Non-pigmented ciliary epithelial cell (primary cell): ENCODE results near the gene LRP2.

Experiments
- DNase-seq: peaks from one replicate; pipeline ENCODE4 v3.0.0-alpha.2; 2010; ENCODE audit warnings: low read depth

The LRP2 gene

DNA sequence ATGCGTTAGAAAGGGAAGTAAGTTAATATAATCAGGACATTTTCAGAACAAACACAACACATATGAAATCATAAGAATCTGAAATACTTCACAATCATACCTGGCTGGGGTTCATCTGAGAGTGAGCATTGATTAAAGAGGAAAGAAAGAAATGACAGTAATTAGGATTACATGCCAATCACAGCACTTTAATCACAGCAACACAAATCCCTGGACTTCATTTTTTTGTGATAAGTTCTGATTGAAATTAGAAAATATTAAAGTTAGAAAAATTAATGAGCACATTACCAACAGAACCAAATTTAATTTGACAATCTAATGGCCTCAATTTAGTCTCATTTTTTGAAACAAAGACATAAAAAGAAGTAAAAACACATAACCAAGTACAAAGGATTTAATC lies 121.9 kb downstream of the LRP2 start:
- no peak for DNase-seq

DNA sequence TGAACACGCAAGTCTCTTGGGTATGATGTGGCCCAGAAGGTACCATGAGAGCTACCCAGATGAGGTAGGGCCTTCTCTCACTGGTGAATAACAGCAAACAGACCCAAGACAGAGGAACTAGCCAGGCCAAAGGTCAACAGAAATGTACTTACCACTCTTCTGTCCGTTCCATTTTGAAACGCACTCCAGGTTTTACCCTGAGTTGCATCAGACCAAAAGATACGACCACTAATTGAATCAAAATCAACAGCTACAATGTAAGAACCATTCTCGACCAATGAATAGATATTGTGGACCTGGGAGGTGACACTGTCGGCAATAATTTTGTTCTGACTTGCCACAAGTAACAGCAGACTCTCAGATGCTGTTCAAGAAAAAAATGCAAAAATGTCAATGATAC lies 124.4 kb downstream of the LRP2 start:
- no peak for DNase-seq

DNA sequence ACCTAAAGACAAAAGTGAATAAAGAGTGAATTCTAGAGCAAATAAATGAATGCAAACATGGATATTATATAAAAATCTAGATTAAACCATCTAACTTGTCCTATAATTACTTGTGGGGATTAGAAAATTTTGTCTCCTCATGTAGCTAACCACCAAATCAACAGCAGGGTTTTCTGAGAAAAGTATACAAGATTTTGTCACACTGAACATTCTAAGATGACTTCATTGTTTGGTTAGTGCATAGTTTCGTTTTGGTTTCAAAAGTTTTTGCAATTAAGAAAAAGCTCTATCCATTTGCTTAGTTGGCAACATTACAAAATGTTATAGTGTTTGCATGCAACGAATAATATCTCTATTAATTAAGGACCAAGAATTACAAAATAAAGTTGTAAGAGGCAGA lies 125.0 kb downstream of the LRP2 start:
- no peak for DNase-seq

DNA sequence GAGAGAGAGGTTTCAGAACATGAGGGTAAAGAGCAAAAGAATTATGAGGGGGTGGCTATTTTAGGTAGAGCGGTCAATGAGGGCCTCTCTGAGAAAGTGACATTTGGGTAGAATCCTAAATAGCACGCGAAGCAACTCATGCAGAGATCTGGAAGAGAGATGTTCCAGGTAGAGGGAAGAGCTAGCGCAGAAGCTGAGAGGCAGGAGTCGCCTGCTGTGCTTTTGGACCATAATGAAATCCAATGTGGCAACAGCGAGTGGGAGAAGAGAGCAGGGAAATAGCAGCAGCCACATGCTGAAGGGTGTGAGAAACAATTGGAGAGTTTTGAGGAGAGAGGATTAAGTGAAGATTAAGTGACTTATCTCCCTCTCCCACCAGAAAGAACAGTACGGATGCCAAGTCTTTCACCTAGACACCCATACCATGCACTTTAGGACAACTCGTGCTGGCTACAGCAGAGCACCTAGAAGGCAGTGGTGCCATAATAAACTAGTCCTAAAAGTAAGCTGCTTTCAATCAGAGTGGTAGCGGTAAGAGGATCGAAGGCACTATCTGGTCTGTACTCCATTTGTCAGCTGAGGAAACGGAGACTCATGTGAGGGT lies 129.7 kb downstream of the LRP2 start:
- no peak for DNase-seq

DNA sequence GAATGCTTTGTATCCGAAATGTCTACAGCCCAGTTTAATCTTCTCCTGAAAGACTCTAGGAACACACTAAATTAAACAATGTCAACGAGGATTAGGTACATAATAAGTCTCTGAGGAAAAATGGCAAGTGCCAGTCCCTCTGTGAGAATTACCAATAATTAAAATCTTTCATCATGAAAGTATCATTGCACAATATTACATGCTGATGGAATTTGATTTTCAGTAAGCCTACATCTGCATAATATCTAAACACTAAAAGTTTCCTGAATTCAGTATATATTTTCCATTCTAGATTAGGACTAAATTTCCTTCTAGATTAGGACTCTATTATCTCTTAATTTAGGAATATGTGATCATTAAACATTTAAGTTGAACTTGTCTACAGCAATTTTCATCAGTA lies 132.1 kb downstream of the LRP2 start:
- DNase-seq, result no peak

DNA sequence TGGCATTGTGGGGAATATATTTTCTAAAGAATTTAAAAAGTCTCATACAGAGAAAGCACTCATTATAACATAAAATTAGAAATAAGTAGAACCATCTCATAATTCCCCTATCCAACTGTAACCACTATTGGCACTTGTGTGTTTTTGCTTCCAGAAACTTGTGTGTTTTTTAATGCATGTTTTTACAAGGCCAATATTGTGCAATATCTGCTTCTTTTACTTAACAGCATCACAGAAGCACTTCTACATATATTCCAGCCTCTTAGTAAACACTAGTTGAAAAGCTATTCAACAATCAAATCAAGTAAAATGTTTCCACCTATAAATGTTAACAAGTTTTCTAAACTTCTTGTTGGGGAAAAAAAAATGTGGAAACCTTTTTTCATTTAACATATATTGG lies 132.7 kb downstream of the LRP2 start:
- DNase-seq, result no peak

DNA sequence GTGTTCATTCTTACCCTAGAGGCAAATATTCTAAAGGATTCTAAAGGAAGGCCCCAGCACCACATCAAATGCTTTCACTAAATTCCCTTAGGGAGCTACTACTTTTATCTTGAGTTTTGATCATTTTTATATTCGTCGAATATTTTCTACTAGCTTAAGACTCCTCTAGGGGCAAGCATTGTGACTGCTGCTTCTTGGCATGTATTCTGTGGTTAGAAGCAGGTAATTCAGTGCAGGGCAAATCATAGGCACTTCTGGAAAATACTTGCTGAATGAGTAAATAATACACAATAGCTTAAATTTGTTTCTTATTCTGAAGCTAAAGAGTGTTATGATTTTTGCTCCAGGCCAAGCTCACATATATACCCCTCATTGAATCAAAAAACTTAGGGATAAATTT lies 136.4 kb downstream of the LRP2 start:
- DNase-seq, result no peak

DNA sequence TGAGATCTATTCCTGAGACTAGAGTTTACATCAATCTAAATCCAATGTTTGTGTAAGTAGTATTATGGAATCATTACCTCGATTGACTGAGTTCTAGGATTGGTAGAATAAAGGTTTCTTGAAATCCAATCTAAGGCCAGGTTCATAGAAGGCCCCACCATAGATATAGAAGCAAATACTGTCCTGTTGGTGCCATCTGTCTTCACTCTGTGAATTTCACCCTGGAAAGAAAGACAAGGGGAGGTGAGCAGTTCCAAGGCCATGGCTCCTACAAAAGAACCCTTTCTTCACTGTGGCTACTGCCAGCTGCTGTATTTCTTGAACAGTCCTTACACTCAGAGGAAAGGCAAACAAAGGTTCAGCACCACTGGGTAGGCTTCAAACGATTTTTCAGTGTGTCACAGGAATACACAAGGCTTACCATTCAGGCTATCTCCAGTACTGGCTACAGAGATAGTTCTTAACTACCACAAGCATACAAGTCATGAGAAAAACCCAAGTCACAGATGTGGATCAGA lies 137.0 kb downstream of the LRP2 start:
- no peak for DNase-seq

DNA sequence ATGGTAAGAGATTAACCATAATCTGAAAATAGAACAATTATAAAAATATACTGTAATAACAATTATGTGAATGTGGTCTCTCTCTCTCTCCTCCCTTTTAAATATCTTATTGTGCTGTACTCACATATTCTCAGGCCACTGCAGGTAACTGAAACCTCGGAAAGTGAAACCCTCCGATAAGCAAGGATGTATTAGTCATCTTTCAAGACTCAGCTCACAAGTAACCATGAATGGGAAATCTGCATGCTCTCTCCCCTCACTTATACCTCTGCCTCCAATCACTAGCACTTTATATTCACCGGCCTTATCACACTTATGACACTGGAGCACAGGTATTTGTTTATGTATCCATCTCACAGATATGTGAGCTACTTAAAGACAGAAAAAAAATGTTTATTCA lies 139.7 kb downstream of the LRP2 start:
- no peak for DNase-seq

DNA sequence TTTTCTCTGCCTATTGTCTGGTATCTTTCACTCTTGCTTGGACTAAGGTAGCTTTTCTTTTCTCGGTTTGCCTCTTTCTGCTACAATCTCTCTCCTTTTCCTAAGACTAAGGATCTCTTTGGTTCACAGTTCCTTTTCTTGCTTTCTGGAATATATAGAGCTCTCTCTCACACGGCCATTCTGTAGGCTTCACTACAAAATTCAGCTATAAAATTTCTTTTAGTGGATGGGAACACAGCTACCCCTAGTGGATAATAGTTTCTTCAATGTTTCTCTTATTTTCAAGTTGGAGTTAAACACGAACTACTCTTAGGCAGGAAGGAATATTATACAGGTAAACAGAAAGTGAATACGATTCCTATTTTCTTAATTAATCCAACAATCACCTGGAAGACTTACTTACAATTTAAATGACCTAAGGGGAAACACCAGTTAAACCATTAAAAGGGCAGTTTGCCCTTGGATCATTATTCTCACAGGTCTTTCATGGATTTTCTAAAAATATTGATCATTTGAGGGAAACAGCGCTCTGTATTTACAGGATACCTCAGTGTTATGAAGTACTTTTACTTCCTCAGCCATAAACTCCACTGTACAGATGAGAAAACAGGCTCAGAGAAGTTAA lies 140.5 kb downstream of the LRP2 start:
- DNase-seq, result no peak

DNA sequence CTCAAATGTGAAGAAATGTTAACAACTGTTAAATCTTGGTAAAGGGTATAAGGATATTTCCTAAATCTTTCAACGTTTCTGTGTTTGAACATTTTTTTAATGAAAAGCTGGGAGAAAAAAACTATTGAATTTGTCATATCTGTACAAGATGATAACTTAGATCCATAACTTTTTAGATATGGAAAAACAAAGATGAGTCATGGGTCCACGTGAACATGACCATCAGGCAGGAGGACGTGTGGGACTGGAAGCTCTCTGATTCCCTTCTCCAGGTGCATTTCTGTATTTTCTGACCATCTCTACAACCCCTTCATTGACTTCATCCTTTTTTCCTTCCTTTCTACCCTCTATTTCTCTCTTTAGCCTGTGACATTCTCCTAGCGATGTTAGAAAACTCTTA lies 151.4 kb downstream of the LRP2 start:
- no peak for DNase-seq

DNA sequence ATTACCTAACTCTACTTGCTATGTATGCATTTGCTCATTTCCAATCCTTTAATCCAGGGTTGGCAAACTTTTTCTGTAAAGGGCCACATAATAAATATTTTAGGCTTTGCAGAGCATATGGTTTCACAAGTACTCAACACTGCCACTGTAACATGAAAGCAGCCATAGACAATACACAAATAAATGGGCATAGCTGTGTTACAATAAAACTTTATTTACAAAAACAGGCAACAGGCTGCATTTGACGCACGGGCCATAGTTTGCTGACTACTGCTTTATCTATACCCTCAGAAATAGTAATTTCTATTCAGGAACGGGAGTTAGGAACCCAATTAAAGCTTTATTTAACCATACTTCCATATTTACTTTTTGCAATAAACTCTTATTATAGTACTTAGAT lies 154.3 kb downstream of the LRP2 start:
- DNase-seq, result no peak

DNA sequence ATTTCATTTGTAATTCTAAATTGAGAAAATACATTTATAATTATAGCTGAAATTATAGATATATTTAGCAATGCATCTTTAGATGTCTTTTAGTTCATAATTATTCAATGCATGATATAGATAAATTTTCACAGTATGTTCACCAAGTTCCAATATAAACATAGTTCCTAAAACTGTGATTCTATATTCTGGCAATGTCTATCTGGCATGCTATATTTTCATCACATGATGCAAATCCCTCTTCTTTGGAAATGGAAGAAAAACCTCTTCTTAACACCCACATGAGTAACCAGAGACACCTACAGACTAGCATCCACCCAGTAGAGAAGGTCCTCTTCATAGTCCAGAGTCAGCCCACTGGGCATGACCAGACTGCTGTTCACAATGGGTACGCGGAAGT lies 157.2 kb downstream of the LRP2 start:
- no peak for DNase-seq

DNA sequence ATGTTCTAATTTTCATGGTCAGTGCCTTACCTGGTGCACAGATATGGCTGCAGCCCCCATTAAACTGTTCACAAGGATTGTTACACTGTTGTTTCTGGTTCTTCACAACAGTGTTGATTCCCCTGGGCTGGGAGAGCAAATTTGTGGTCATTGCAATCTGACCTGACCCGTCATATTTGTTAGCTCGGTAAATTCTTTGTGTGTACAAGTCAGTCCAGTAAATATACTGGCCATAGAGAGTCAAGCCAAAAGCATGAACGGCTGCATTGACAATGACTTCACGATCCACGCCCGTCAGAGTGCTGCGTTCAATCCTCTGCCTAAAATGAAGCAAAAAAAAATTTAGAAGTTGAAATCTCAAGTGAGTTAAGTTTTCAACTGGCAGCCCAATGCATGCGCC lies 158.4 kb downstream of the LRP2 start:
- DNase-seq, result no peak

DNA sequence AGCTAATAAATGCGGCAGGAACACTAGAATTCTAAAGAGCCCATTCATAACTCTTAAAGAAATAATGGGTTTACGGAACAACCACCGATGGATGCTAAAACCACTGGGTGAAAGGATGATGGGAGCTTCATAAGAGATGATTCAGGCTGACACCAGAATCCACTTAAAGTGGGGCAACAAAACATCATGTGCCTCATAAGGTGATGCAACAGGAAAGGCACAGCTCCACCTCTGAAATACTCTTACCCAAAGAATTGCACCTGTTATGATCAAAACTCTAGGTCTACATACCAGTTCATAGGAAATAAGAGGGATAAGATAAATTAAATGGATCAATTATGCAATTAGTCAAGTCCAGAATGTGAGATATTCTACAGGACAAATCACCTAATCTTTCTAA lies 161.6 kb downstream of the LRP2 start:
- DNase-seq, result no peak

DNA sequence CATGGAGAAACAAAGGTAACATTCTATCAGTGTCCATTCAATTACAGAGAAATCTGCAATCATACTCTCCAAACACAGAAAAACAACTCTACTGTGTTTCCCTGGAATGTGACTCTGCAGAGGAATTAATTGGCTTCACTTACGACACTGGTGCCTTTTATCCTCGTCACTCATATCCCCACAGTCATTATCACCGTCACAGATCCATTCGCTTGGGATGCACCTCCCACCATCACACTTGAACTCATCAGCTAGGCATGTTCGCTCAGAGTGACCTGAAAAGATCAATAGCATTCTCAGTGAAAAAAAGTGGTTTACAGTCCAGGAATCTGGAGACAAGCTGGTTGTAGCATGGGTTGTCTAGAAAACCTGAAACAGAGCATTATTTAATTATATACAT lies 168.7 kb downstream of the LRP2 start:
- no peak for DNase-seq

DNA sequence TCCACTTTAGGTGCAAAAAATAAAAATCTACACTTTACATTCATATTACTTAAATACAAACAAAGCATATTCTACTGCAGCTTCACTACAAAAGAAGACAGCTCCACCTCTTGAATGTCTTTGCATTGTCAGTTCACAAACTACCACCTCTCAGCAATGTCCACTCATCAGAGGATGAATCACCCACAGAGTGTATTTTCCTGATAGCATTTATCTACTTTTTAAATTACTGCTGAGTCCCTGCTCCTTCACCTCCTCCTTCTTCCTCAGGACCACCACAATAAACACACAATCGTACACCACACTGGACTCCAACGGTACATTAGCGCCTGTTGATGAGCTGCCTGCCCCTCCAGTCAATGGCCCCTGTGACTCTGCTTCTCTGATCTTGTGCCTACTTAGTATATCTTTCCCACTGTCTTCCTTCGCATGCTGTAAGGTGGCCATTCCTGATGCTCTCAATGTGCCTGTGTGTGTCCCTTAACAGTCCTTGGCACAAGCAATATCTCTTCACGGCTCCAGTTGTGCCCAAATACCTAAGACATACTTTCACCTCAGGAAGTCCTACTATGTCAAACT lies 172.0 kb downstream of the LRP2 start:
- no peak for DNase-seq

DNA sequence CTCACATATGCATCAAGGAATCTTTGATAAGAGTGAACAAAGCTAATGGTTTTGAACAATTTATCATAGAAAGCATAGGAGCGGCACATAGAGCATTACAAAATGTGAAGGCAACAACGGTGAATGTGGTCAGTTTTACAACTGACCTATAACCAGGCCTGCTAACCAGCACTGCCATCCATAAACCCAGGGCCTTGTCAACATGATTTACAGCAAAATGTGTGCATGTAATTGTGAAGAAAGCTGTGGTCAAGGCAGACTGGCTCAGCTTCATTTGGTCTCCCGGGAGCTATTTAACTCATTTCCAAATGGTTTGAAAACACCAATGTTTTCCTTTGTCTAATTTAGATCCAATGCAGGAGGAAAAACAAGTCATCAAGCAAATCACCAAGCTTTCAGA lies 173.2 kb downstream of the LRP2 start:
- no peak for DNase-seq

DNA sequence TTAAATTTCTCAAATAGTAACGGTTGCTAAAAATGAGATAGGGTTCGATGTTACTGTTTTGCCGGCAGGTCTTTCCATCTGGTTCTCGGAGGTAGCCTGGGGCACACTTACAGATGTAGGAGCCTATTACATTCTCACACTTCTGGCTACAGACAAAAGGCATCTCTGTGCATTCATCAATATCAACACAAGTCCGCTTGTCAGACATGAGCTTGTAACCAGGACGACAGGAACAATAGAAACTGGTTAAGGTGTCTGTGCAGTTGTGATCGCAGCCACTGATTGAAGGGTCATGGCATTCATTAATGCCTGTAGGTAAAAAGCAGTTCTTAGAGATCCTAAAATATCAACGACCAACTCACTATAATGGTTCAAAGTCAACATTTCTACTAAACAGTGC lies 176.6 kb downstream of the LRP2 start:
- DNase-seq, result no peak

DNA sequence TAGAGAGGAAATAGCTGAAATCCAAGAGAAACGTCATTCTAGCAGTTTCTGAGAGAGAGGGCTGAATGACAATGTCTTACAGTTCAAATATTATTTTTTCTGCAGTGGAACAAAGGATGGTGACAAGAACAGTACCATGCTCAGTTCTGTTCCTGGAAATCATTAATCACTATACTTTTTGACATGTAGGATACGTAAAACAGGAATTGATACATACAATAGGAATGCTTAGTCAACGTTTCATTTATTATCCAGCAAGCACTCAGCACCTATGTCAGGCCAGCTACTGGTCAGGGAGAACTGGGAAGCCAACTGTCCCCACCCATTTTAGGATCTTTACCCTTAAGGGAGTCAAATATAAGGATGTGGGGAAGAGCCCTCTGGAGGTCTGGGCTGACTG lies 178.3 kb downstream of the LRP2 start:
- DNase-seq, result no peak

DNA sequence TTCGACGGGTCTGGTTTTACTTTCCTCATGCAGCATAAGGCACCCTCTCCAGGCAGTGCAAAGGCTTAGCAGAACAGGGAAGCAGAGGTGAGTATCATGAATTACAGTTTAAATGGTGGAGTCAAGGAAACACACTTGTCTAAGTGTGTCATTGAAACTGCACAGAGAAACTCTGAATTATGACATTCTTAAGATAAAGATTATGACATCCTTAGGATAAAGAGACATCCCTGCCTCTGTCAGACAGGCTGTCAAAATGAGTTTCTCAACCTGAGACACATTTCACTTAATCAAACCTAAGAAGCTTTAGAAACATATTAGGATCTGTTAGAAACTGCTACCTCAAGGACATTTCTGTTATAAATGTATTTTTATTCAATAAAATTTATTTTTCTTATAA lies 179.8 kb downstream of the LRP2 start:
- no peak for DNase-seq

DNA sequence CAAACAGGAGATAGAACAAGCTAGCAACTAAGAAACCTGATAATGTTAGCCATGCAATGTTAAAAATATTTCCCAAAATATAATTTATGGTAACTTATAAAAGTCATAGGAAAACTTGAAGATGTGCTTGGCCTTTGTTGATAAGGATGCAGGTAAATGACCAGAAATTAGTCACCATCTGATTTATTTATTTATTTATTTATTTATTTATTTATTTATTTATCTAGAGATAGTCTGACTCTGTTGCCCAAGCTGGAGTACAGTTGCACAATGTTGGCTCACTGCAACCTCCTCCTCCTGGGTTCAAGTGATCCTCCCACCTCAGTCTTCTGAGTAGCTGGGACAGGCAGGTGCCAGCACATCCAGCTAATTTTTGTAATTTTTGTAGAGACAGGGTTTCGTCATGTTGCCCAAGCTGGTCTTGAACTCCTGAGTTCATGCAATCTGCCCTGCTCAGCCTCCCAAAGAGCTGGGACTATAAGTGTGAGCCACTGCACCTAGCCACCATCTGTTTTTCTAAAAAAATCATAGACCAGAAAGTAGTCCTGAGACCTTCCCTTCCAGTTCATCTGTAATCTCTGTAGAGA lies 183.4 kb downstream of the LRP2 start:
- no peak for DNase-seq

DNA sequence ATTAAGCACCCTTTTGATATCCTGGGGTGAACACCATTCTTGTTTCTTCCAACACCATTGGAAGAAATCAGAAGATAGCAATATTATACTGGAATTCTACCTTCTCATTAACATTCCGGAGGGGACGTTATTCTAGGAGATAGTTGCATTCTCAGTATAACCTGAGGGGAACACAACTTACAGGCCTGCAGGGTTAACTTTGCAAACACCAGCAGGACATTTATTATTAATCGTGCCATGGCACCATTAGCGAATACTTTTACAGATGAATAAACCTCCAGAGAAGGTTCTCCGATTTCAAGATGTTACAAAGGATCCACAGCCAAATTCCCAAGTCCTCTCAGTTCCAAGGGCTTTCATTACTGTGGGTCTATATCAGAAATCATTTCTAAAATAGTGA lies 184.0 kb downstream of the LRP2 start:
- no peak for DNase-seq

DNA sequence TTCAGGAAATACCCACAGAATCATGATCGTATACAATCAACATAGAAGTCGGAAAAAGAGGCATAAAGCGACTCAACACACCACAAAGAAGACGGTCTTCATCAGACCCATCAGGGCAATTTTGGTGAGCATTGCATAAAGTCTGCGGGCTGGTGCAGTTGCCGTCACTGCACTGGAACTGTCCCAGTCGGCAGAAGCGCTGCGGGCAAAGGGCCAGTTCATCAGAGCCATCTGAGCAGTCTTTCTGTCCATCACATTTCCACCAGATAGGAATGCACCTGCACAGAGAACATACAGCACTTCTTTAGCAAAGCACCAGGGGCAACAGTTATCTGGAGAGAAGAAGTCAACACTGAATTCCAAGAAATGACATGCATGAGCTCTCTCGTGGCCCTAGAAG lies 187.2 kb downstream of the LRP2 start:
- no peak for DNase-seq
